Globus pallidus (tissue), 1 donor: Measurements from ENCODE around the gene RHBDL2.
"Not testable (repeated sequence)": the region's sequence is repeated elsewhere in the genome, so short reads cannot be mapped to it uniquely, and the experiment has no call there.

Experiments used
- DNase-seq: peaks from one replicate; pipeline ENCODE4 v3.0.0-alpha.2; 2015; ENCODE audit warnings: low spot score

The RHBDL2 gene

GRCh38 chr1:38932571-38932970, 9.1 kb downstream of the RHBDL2 start:
- no peak for DNase-seq

- peak; percentile 98 for DNase-seq
Measured at GRCh38 chr1:38929476-38929875, 12.2 kb downstream of the RHBDL2 start.

GRCh38 chr1:38929054-38929453, 12.6 kb downstream of the RHBDL2 start:
- no peak for DNase-seq

GRCh38 chr1:38926091-38926490, 15.5 kb downstream of the RHBDL2 start:
- peak; percentile 65 for DNase-seq

- DNase-seq = no peak
Measured at GRCh38 chr1:38925391-38925790, 16.2 kb downstream of the RHBDL2 start.

- no peak for DNase-seq
Measured at GRCh38 chr1:38923607-38924006, 18.0 kb downstream of the RHBDL2 start.

GRCh38 chr1:38919130-38919529, 22.5 kb downstream of the RHBDL2 start:
- DNase-seq = peak; percentile 89

GRCh38 chr1:38918568-38918967, 23.1 kb downstream of the RHBDL2 start:
- no peak for DNase-seq

GRCh38 chr1:38917772-38918171, 23.9 kb downstream of the RHBDL2 start:
- no peak for DNase-seq

GRCh38 chr1:38917337-38917736, 24.3 kb downstream of the RHBDL2 start:
- no peak for DNase-seq

GRCh38 chr1:38915352-38915948, 26.2 kb downstream of the RHBDL2 start:
- DNase-seq = no peak

GRCh38 chr1:38914908-38915307, 26.7 kb downstream of the RHBDL2 start:
- DNase-seq = not testable (repeated sequence)

GRCh38 chr1:38908821-38909220, 32.8 kb downstream of the RHBDL2 start:
- no peak for DNase-seq

GRCh38 chr1:38905985-38906384, 35.6 kb downstream of the RHBDL2 start:
- DNase-seq = no peak

GRCh38 chr1:38899560-38899959, 42.1 kb downstream of the RHBDL2 start:
- DNase-seq = no peak

- DNase-seq = no peak
Measured at GRCh38 chr1:38898653-38899230, 42.9 kb downstream of the RHBDL2 start.

- no peak for DNase-seq
Measured at GRCh38 chr1:38896169-38896568, 45.5 kb downstream of the RHBDL2 start.

- no peak for DNase-seq
Measured at GRCh38 chr1:38892976-38893375, 48.7 kb downstream of the RHBDL2 start.

GRCh38 chr1:38891753-38892152, 49.9 kb downstream of the RHBDL2 start:
- DNase-seq = no peak

- DNase-seq = no peak
Measured at GRCh38 chr1:38889589-38889988, 52.0 kb downstream of the RHBDL2 start.

- DNase-seq = no peak
Measured at GRCh38 chr1:38888423-38889333, 53.0 kb downstream of the RHBDL2 start.

- DNase-seq = no peak
Measured at GRCh38 chr1:38885092-38885491, 56.5 kb downstream of the RHBDL2 start.

GRCh38 chr1:38881487-38881886, 60.1 kb downstream of the RHBDL2 start, which contains the start of gene GJA9:
Gene GJA9, minus strand, starts transcription at chr1:38881587. Its CDS starts 5,489 bp downstream, at chr1:38876098.
- DNase-seq = no peak
